ENCODE results near the gene CHRND. TPM values are rescaled to one million over a fixed set of nuclear protein-coding genes. Genes with fewer than 3 reads are reported as not detected.

Gene CHRND
- total RNA-seq, 4 donors from 2014 or later = not detected

DNA sequence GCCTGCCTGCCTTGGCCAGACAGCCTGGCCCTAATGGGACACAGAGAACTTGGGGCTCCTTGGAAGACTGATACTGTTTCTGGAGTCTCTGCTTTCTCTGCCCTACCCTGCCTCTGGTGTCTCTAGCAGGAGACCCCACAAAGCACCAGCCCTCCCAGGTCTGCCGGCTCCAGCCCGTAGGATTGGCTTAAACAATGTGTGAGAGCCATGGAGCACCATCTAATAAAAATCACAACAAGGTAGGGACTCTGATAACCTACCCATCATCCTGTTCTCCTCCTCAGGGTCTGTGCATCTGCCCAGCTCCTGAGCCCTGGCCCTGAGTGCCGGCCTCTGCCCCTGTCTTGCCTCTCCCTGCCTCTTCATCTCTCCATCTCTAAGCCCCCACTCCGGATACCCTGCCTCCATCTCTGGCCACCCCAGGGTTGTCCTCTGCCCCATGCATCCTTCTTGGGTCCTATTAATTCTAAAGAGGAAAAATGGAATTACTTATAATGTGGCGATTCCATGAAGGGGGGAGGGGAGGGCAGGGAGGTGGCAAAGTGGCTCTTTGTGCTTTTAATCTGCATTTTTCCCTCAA is 37.1 kb upstream of the CHRND start:
- ATAC-seq (ENCODE audit: low FRiP score) (no peak), DNase-seq (ENCODE audit: low spot score) (no peak)
- no peak for TF ChIP-seq CTCF (IDR thresholded peaks at IDR 0.05)

GRCh38 chr2:232489516-232490220 is 36.3 kb upstream of the CHRND start:
- DNase-seq (ENCODE audit: low spot score) (no peak), ATAC-seq (ENCODE audit: low FRiP score) (no peak)
- no peak for TF ChIP-seq CTCF (IDR thresholded peaks at IDR 0.05)

DNA sequence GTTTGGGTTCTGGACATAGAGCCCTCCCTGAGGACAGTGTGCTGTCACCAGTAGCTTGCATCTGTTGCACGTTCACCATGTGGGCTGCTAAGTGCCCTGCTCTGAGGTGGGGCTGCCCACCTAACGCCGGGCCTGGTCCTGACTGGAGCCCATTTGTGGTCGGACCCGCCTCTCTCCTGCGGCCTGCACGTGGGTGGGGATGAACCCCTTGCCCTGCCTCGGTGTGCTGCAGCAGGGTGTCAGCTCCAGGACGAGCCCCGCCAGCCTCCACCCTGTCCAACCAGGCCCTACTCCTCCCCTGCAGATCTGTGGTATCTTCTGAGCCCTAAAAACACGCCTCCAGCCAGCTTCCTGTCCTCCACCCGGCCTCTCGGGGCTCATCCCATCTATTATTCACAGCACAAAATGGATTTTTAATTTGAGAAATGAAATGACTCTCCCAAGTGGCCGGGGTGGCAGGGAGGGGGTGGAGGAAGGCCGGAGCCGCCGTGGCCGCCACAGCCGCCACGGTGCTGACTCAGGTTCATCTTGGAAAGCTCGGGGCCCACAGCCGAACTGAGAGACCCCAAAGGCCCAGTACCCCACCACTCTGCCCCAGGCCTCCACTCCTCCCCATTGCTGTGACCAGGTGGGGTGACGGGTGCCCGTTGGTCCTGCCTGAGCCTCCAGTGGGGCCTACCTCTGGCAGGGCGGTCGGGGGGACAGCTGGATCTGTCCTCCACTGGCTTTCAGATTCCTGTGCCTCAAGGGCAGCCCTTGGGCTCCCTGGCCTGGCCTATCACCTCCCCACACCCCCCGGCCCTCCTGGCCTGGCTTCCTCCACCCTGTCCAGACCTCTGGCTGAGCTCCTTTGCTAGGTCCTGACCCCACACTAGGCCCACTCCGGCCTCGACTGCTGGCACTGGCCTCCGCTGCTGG is 35.5 kb upstream of the CHRND start:
- no peak for DNase-seq (ENCODE audit: low spot score)
- no peak for TF ChIP-seq CTCF (IDR thresholded peaks at IDR 0.05)
- no peak for ATAC-seq (ENCODE audit: low FRiP score)

GRCh38 chr2:232491139-232491780 is 34.7 kb upstream of the CHRND start:
- DNase-seq (ENCODE audit: low spot score) = no peak
- TF ChIP-seq CTCF (IDR thresholded peaks at IDR 0.05) = no peak
- no peak for ATAC-seq (ENCODE audit: low FRiP score)

GRCh38 chr2:232492236-232492848 is 33.6 kb upstream of the CHRND start:
- DNase-seq (ENCODE audit: low spot score) = no peak
- TF ChIP-seq CTCF (IDR thresholded peaks at IDR 0.05) = no peak
- no peak for ATAC-seq (ENCODE audit: low FRiP score)

DNA sequence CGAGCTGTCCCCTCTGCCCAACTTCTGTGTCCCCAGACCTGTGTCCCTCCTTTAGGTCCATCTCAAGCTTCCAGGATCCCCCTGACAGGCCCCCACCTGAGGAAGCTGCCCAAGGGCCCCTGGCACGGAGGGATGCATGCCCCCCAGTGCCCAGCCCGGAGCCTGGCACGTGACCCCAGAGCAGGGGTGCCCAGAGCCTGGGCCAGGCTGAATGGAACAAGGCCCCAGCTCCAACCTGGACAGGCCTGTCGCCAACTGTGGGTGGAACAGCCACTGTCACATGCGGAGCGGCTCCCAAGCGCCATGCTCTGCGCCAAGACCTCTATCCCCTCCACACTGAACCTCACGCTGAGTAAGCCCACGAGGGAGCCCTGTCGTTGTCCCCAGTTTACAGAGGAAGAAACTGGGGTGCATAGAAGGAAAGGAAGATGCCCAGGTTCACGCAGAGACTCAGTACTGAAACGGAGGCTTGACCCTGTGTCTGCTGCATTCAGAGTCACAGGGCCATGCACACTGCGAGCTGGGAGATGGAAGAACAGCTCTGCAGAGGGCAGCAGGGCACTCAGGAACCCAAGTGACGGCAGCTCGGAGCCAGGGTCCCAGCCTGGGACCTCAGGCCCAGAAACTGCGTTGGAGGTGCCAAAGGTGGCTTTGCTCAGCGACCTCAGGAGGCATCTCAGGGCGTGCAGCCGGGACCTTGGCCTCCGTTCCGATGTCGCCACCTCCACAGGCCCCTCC is 32.8 kb upstream of the CHRND start:
- DNase-seq (ENCODE audit: low spot score) = no peak
- no peak for TF ChIP-seq CTCF (IDR thresholded peaks at IDR 0.05)
- ATAC-seq (ENCODE audit: low FRiP score) = no peak

Measured in omental fat pad (tissue), 4 donors.